Mesothelial cell of epicardium (in vitro differentiated cells): Measurements from ENCODE around the gene NFATC2. TPM values are rescaled to one million over a fixed set of nuclear protein-coding genes. Genes with fewer than 3 reads are reported as not detected.
A peak's percentile ranks its signal among the peaks of the same experiment; 100 is the strongest.

Experiments used
- DNase-seq, 2 experiments: peaks; one replicate each; pipeline ENCODE4 v3.0.0; 2021; ENCODE audit warnings: low spot score in 2 of 2; ENCODE audit not compliant: unreplicated experiment in 2 of 2
- H3K27ac Mint-ChIP-seq: 2 replicates; pipeline ENCODE4 v1.8.0; 2021; ENCODE audit warnings: mixed read lengths
- H3K27me3 Mint-ChIP-seq: 2 replicates; pipeline ENCODE4 v1.8.0; 2021; ENCODE audit warnings: low read depth, mixed read lengths
- H3K36me3 Mint-ChIP-seq: 2 replicates; pipeline ENCODE4 v1.8.0; 2021; ENCODE audit warnings: mixed read lengths
- H3K4me1 Mint-ChIP-seq: 2 replicates; pipeline ENCODE4 v1.8.0; 2021; ENCODE audit warnings: mixed read lengths
- H3K4me3 Mint-ChIP-seq: 2 replicates; pipeline ENCODE4 v1.8.0; 2021; ENCODE audit warnings: mild to moderate bottlenecking, moderate library complexity, mixed read lengths
- H3K9me3 Mint-ChIP-seq: 2 replicates; pipeline ENCODE4 v1.8.0; 2021; ENCODE audit warnings: mixed read lengths
- total RNA-seq: library from RNA; stranded (reverse); gene quantifications from 3 replicates; pipeline ENCODE4 v1.2.1, GENCODE V29; 2021
- TF ChIP-seq, protein P1 (sequence below): fragments of 200-600 bp; sonication (generic); IDR thresholded peaks from one replicate; pipeline ENCODE4 v1.5.0; 2021; ENCODE audit warnings: antibody characterized with exemption; ENCODE audit not compliant: unreplicated experiment

NFATC2 gene
- total RNA-seq, 1 donor from 2014 or later: 14.0 TPM

DNA sequence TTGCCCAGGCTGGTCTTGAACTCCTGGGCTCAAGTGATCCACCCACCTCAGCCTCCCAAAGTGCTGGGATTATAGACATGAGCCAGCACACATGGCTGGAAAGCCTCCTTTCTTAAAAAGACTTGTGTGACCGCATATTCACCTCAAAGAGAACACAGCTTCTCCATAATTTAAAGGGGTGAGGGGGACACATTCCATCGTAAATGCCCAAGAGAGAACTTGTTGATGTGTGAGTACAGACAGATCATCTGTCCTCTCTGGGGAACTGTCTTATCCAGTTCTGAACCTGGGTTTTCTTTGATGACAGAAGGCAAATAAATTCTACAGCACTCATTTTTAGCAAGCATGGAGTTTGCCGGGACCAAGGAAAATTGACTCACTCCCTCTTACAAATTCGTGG is 47.2 kb downstream of the NFATC2 start:
- Mint-ChIP-seq H3K36me3 (peaks cover 6% of the 10 kb centered on the region), H3K9me3 (no peaks in the 10 kb centered on the region), H3K27ac (peak overlapping the region; percentile 69), H3K4me3 (no peak overlapping the region), H3K4me1 (peaks cover 76% of the 10 kb centered on the region), H3K27me3 (no peaks in the 10 kb centered on the region)
- TF ChIP-seq, protein P1, sequence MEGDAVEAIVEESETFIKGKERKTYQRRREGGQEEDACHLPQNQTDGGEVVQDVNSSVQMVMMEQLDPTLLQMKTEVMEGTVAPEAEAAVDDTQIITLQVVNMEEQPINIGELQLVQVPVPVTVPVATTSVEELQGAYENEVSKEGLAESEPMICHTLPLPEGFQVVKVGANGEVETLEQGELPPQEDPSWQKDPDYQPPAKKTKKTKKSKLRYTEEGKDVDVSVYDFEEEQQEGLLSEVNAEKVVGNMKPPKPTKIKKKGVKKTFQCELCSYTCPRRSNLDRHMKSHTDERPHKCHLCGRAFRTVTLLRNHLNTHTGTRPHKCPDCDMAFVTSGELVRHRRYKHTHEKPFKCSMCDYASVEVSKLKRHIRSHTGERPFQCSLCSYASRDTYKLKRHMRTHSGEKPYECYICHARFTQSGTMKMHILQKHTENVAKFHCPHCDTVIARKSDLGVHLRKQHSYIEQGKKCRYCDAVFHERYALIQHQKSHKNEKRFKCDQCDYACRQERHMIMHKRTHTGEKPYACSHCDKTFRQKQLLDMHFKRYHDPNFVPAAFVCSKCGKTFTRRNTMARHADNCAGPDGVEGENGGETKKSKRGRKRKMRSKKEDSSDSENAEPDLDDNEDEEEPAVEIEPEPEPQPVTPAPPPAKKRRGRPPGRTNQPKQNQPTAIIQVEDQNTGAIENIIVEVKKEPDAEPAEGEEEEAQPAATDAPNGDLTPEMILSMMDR: no peak
- DNase-seq: no peak

DNA sequence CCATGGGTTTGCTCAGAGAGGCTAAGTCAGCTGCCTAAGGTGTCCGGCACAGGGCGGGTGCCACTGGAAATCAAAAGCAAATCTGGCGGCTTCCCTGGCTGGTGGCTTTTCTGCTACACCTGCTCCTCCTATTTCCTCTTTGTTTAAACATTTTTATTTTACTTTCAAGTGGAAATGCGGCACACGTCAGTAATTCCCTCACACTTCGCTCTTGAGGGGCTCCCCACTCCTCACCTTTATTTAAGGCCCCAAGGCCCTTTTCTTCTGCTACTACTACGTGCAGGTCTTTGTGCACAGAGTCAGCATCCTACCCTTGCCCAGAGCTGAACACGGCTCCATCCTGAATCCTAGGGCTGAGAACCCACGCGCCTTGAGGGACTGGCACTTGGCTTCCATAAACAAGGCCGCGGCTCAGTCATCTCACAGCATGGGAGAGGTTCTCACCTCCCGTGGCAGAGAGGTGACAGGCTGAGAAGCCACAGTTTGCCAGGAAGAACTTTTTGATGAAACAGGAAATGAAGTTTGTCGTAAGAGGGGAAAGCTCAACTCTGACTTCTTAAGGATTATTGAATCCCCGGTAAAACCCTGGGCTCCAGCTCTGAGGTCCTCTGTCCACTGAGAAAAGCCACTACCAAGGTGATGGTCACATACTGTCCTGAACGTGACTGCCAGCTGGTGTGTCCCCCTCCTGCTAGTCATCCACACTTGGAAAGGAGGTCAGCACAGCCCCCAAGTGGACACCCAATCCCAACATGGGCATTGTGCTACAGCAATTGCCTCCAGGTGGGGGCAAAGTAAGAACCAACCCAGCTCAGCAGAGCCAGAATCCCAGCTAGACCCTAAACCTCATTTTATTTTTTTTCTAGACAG is 48.0 kb downstream of the NFATC2 start:
- Mint-ChIP-seq H3K27me3 (no peaks in the 10 kb centered on the region), H3K9me3 (no peaks in the 10 kb centered on the region), H3K27ac (peak overlapping the region; percentile 69), H3K4me3 (no peak overlapping the region), H3K36me3 (peaks cover 6% of the 10 kb centered on the region), H3K4me1 (peaks cover 84% of the 10 kb centered on the region)
- DNase-seq: no peak
- TF ChIP-seq, protein P1: no peak

DNA sequence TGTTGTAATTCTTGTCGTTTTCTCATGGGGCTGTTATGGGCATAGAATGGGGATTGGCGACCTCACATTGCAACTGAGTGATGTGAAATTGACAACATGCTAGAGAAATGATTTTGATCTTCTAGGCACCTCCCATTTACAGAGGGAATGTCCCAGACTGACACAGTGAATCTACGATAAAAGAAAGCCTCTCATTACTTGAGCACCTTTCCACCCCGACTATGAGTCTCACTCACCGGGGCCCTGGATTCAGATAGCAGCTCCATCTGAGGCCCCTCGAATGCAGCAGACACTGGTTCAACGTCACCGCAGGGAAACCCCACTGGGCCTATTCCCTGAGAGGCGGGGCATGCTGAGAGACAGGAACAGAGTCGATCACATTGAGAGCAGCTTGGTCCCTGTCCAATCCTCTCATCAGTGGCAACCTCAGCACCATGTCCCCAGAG is 49.1 kb downstream of the NFATC2 start:
- TF ChIP-seq, protein P1: no peak
- Mint-ChIP-seq H3K4me3 (no peak overlapping the region), H3K36me3 (peaks cover 2% of the 10 kb centered on the region), H3K4me1 (peaks cover 90% of the 10 kb centered on the region), H3K27ac (peak overlapping the region; percentile 89), H3K27me3 (no peaks in the 10 kb centered on the region), H3K9me3 (no peaks in the 10 kb centered on the region)
- no peak for DNase-seq

DNA sequence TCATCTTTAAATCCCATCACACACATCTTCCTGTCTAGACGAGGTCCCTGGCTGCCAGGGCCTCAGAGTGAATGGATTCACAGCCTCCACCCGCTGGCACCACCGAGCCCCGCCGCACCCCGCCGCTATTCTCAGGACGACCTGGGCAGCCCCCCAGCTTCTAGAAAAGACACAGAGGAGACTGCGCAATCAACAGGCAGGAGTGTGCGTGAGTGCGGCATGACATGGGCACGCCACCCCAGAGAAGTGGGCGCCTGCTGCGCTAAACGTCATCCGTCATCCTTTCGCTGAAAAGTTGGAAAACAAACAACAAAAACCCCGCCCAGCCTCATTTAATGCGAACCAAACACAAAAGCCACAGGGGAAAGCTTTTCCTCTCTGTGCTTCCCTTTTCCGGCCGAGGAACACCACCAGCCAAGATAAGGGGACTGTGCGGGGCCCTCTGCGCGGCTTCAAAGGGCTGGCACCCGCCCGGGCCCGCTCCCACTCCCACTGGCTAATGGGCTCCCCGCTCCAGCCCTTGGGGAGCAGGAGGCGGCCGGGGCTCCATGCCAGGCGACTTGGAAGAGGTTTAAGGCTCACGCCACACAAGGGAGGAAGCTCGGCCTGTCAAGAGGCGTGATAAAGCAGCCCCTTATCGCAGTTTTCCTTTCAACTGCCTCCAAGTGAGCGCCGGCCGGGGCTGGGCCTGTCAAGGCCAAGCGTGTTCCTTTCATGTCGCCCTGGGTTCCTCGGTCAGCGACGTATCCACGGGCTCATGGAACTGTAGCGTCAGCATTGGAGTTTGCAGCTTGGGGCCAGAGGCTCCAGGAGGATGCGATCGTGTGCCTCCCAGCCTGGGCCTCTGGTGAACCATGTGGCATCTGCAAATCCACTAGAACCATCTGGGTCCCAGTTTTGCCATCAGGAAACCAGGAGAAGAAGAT is 50.1 kb downstream of the NFATC2 start:
- no peaks in the 10 kb centered on the region for H3K36me3 Mint-ChIP-seq
- peak; percentile 70 to 82 for DNase-seq
- H3K4me3 Mint-ChIP-seq: peak overlapping the region; percentile 4
- TF ChIP-seq, protein P1: no peak
- H3K4me1 Mint-ChIP-seq: peaks cover 90% of the 10 kb centered on the region
- H3K27ac Mint-ChIP-seq: peak overlapping the region; percentile 89
- H3K9me3 Mint-ChIP-seq: no peaks in the 10 kb centered on the region
- H3K27me3 Mint-ChIP-seq: no peaks in the 10 kb centered on the region

DNA sequence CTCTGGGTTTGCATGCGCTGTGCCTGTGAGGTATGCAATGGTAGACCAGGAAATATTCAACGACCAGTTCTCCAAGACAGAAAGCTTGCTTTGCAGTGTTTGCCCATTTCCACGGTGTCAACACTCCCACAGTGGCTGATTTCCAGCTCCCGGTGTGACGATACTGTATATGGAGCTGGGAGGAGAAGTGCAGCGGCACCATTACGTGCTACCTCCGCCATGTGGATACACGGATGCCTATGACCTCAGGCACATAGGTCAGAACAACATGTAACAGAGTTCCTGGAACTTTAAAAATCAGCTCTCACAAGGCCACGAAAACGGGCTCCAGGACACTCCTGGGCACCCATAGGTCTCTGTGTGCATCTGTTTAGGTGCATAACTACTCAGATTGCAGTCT is 51.1 kb downstream of the NFATC2 start:
- Mint-ChIP-seq H3K9me3 (no peaks in the 10 kb centered on the region), H3K27ac (peak overlapping the region; percentile 74), H3K36me3 (no peaks in the 10 kb centered on the region), H3K4me3 (no peak overlapping the region), H3K27me3 (no peaks in the 10 kb centered on the region), H3K4me1 (peaks cover 89% of the 10 kb centered on the region)
- TF ChIP-seq, protein P1: no peak
- DNase-seq: no peak
